Osteocyte (in vitro differentiated cells): ENCODE measurements around the gene MAML2. TPM values are rescaled to one million over a fixed set of nuclear protein-coding genes. Genes with fewer than 3 reads are reported as not detected.

ENCODE experiments used
- DNase-seq: peaks from one replicate; pipeline ENCODE4 v3.0.0; 2021; ENCODE audit warnings: mixed read lengths; ENCODE audit not compliant: unreplicated experiment; ENCODE audit errors: extremely low spot score
- H3K27ac Mint-ChIP-seq: one replicate; pipeline ENCODE4 v1.8.0; 2021; ENCODE audit warnings: mild to moderate bottlenecking, mixed read lengths; ENCODE audit not compliant: unreplicated experiment
- H3K27me3 Mint-ChIP-seq: one replicate; pipeline ENCODE4 v1.8.0; 2021; ENCODE audit warnings: mixed read lengths; ENCODE audit not compliant: unreplicated experiment
- H3K36me3 Mint-ChIP-seq: one replicate; pipeline ENCODE4 v1.8.0; 2021; ENCODE audit warnings: mixed read lengths; ENCODE audit not compliant: unreplicated experiment
- H3K4me1 Mint-ChIP-seq: one replicate; pipeline ENCODE4 v1.8.0; 2021; ENCODE audit warnings: mixed read lengths; ENCODE audit not compliant: unreplicated experiment
- H3K4me3 Mint-ChIP-seq: one replicate; pipeline ENCODE4 v1.8.0; 2021; ENCODE audit warnings: mild to moderate bottlenecking, moderate library complexity, mixed read lengths; ENCODE audit not compliant: unreplicated experiment
- H3K9me3 Mint-ChIP-seq: one replicate; pipeline ENCODE4 v1.8.0; 2021; ENCODE audit warnings: mixed read lengths; ENCODE audit not compliant: unreplicated experiment
- CTCF ChIP-seq: fragments of 200-600 bp; sonication (generic); IDR thresholded peaks from 2 replicates; pipeline ENCODE4 v1.5.0; 2021; ENCODE audit warnings: antibody characterized with exemption, mild to moderate bottlenecking, moderate library complexity
- total RNA-seq: library from RNA; stranded (reverse); gene quantifications from 2 replicates; pipeline ENCODE4 v1.2.1, GENCODE V29; 2021

MAML2 gene
- total RNA-seq, 1 donor from 2014 or later: 29.3 TPM

DNA sequence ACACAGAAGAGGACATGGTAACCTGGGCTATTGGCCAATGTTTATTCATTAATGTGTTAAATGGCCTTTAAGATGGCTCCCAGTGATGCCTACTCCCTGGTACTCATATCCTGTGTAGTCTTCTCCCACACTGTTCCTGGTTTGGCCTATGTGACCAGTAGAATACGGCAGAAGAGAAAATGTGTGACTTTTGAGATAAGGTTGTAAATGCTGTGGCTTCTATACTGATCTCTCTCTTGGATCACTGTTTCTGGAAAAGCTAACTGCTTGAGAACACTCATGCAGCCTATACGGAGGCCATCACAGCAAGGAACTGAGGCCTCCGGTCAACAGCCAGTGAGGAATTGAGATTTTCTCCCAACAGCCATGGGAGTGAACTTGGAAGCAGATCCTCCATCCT, 24.1 kb downstream of the MAML2 start:
- H3K4me3 Mint-ChIP-seq: no peak overlapping the region
- H3K9me3 Mint-ChIP-seq: peaks cover 6% of the 10 kb centered on the region
- H3K4me1 Mint-ChIP-seq: peaks cover 91% of the 10 kb centered on the region
- H3K36me3 Mint-ChIP-seq: peaks cover 10% of the 10 kb centered on the region
- no peaks in the 10 kb centered on the region for H3K27me3 Mint-ChIP-seq
- no peak for DNase-seq
- H3K27ac Mint-ChIP-seq: no peak overlapping the region
- TF ChIP-seq CTCF: no peak

DNA sequence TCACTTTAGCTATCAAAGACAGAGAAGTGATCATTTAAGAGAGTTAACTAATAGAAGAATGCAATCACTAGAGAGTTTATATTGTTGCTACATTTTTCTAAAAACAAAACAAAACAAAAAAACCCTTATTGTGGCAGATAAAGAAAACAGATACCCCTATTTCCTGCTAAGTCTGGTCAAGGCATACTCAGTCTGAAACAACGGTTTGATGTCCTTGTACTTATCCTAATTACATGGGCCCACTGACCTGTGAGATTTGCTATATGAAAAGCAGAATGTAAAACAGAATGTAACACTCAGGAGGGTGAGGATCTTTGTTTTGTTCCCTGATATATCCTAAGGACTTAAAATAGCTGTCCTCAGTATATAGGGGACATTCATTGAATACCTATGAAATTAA, 24.6 kb downstream of the MAML2 start:
- DNase-seq: no peak
- peaks cover 9% of the 10 kb centered on the region for H3K36me3 Mint-ChIP-seq
- no peak overlapping the region for H3K4me3 Mint-ChIP-seq
- H3K4me1 Mint-ChIP-seq: peaks cover 91% of the 10 kb centered on the region
- TF ChIP-seq CTCF: no peak
- peaks cover 6% of the 10 kb centered on the region for H3K9me3 Mint-ChIP-seq
- H3K27me3 Mint-ChIP-seq: no peaks in the 10 kb centered on the region
- no peak overlapping the region for H3K27ac Mint-ChIP-seq

DNA sequence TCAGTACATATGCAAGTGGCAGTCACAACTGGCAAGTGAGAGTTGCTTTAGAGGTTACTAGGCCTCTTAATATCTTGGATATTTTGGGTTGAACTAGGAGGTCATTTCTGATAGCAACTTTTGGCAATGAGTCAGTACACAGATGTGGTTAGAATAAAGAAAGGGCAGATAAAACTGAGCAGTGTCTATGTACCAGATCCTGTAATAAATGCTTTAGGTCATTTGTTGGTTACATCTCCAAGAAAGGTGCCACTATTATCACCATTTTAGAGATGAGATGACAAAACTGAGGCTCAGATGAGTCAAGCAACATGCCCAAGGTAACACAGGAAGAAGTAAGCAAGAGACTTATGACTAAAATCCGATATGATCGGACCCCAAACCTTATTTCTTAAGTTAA, 25.0 kb downstream of the MAML2 start:
- DNase-seq: no peak
- peak overlapping the region; percentile 42 for H3K27ac Mint-ChIP-seq
- H3K9me3 Mint-ChIP-seq: peaks cover 6% of the 10 kb centered on the region
- H3K4me1 Mint-ChIP-seq: peaks cover 92% of the 10 kb centered on the region
- peaks cover 7% of the 10 kb centered on the region for H3K36me3 Mint-ChIP-seq
- TF ChIP-seq CTCF: no peak
- no peak overlapping the region for H3K4me3 Mint-ChIP-seq
- no peaks in the 10 kb centered on the region for H3K27me3 Mint-ChIP-seq

- H3K36me3 Mint-ChIP-seq: peaks cover 7% of the 10 kb centered on the region
- H3K4me3 Mint-ChIP-seq: no peak overlapping the region
- no peak for DNase-seq
- H3K27ac Mint-ChIP-seq: peak overlapping the region; percentile 42
- H3K4me1 Mint-ChIP-seq: peaks cover 93% of the 10 kb centered on the region
- no peak for TF ChIP-seq CTCF
- H3K9me3 Mint-ChIP-seq: peaks cover 6% of the 10 kb centered on the region
- no peaks in the 10 kb centered on the region for H3K27me3 Mint-ChIP-seq
Measured at GRCh38 chr11:96317571-96317970, 25.4 kb downstream of the MAML2 start.

DNA sequence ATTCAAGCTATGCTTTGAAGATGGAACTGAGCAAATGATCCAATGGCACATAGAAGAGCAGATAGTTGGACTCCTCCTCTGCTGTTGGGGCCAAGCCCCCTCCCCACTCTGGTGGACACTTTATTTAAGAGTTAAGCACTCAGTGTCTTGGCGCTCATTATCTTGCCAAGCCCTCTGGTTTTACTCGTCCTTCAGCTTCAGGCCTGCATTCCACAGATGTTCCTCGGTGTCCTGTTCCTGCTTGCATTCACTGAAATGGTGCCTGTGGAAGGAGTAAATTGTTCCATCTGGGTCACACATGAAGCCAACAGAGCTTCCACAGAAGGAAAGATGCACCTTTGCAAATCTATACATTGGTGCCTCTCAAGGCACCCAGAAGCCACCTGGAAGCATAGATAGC, 26.1 kb downstream of the MAML2 start:
- peaks cover 7% of the 10 kb centered on the region for H3K36me3 Mint-ChIP-seq
- peak overlapping the region; percentile 42 for H3K27ac Mint-ChIP-seq
- H3K4me1 Mint-ChIP-seq: peaks cover 94% of the 10 kb centered on the region
- H3K4me3 Mint-ChIP-seq: no peak overlapping the region
- no peaks in the 10 kb centered on the region for H3K27me3 Mint-ChIP-seq
- peaks cover 6% of the 10 kb centered on the region for H3K9me3 Mint-ChIP-seq
- DNase-seq: no peak
- TF ChIP-seq CTCF: no peak
